IPS DF 6.9 (cell line): ENCODE data around the gene ENTPD1.

Source experiments
- DNase-seq: peaks from one replicate; pipeline ENCODE4 v3.0.0-alpha.2; 2013; ENCODE audit warnings: low read depth, low spot score
- H3K27ac ChIP-seq: one replicate; pipeline ENCODE4 v1.5.1; 2013; ENCODE audit warnings: low read length, control low read depth
- H3K27me3 ChIP-seq: 2 replicates; pipeline ENCODE4 v1.6.1; 2013; ENCODE audit warnings: mild to moderate bottlenecking, low read length; ENCODE audit not compliant: control insufficient read depth, insufficient read depth
- H3K36me3 ChIP-seq: 2 replicates; pipeline ENCODE4 v1.6.1; 2013; ENCODE audit warnings: low read length; ENCODE audit not compliant: control insufficient read depth, insufficient read depth
- H3K4me1 ChIP-seq: 2 replicates; pipeline ENCODE4 v1.6.1; 2013; ENCODE audit warnings: low read length; ENCODE audit not compliant: control insufficient read depth, insufficient read depth
- H3K4me3 ChIP-seq: 2 replicates; pipeline ENCODE4 v1.5.1; 2013; ENCODE audit warnings: mild to moderate bottlenecking, low read length
- H3K9me3 ChIP-seq: 2 replicates; pipeline ENCODE4 v1.6.1; 2013; ENCODE audit warnings: low read length, inconsistent platforms; ENCODE audit not compliant: control insufficient read depth, insufficient read depth
- WGBS: extraction: QIAGEN DNeasy Blood & Tissue Kit; methylation state at CpG from one replicate; pipeline ENCODE4 v1.1.7; 2013; ENCODE audit warnings: mixed read lengths, missing lambda C conversion rate; ENCODE audit not compliant: insufficient read length, insufficient coverage; 5-methylcytosine and 5-hydroxymethylcytosine counted together

Gene ENTPD1

DNA sequence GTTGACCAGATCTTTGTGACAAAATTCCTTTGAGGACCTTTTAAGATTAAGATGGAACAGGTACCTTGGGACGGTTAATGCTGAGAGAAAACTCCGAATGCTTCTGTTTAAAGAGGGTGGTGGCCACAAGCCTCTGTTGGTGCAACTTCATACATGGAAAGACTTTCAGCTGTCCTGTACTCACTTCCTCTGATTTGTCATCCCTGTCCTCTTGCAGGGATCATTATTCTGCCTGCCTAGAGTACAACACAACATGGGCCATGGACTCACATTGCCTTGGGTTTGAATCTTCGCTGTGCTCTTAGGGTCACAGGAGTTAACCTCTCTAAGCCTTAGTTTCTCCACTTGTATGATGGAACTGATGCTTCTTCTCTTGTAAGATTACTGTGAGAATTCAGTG is 75.1 kb downstream of the ENTPD1 start:
- no peak overlapping the region for H3K4me3 ChIP-seq
- H3K27me3 ChIP-seq, result no peaks in the 10 kb centered on the region
- no peaks in the 10 kb centered on the region for H3K4me1 ChIP-seq
- DNase-seq, result no peak
- no peaks in the 10 kb centered on the region for H3K9me3 ChIP-seq
- no peaks in the 10 kb centered on the region for H3K36me3 ChIP-seq
- no peak overlapping the region for H3K27ac ChIP-seq
- WGBS, result no CpG with 5 or more reads among the region's 3 CpGs

DNA sequence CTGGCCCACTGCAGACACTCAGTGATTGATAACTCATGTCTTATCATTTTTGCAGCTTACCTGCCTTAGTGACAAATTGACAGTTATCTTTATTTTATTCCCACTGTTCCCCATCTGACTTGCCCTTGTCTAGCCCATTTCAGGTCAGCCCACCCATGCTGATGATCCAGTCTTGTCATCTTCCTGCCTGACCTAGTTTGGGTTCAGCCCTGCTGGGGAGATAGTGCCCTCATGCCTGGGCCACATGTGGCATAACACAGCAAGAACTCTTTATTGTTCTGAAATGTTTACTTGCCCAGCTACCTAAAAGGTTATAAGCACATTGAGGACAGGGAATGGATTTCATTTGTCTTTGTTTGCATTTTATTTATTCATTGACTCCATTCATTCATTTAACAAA is 75.6 kb downstream of the ENTPD1 start:
- H3K4me3 ChIP-seq, result no peak overlapping the region
- H3K9me3 ChIP-seq, result no peaks in the 10 kb centered on the region
- H3K27me3 ChIP-seq, result no peaks in the 10 kb centered on the region
- no peaks in the 10 kb centered on the region for H3K4me1 ChIP-seq
- DNase-seq, result no peak
- H3K27ac ChIP-seq, result no peak overlapping the region
- no peaks in the 10 kb centered on the region for H3K36me3 ChIP-seq

DNA sequence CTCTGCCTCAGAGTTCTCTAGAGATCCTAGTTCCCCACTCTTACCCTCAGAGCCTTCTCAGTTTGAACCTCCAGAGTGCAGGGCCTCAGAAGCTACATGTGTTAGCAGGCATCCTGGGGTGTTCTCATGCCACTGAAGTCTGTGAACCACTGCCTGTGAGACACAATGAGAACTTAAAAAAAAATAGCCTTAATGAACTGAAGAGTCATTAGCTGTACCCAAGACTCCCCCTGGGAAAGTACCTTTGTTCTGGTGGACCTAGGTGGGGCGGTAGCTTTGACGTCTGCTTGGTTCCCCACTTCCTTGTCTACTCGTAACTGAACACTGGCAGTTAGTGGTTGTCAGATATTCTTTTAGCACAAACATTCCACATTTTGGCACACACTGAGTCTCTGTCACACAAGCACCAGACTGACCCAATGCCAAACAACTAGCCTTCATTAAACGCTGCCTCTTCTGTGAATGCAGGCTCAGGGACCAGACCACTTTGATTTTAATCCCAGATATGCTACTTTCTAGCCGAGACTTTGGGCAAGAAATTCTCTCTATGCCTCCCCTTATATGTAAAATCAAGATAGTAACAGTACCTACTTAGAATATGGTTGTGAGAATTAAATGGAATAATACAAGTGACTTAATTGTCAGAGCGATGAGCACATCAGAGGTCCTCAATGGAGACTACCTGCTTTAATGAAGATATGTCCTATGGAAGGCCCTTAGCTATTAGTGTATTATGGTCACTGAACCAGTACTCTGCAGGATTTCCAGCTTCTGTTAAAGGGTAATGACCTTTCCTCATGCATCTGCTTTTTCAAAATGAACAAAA is 76.5 kb downstream of the ENTPD1 start:
- Histone ChIP-seq H3K4me1 (no peaks in the 10 kb centered on the region), H3K36me3 (no peaks in the 10 kb centered on the region), H3K27ac (no peak overlapping the region), H3K4me3 (no peak overlapping the region), H3K9me3 (no peaks in the 10 kb centered on the region), H3K27me3 (no peaks in the 10 kb centered on the region)
- DNase-seq, result no peak
- WGBS, result no CpG with 5 or more reads among the region's 6 CpGs

DNA sequence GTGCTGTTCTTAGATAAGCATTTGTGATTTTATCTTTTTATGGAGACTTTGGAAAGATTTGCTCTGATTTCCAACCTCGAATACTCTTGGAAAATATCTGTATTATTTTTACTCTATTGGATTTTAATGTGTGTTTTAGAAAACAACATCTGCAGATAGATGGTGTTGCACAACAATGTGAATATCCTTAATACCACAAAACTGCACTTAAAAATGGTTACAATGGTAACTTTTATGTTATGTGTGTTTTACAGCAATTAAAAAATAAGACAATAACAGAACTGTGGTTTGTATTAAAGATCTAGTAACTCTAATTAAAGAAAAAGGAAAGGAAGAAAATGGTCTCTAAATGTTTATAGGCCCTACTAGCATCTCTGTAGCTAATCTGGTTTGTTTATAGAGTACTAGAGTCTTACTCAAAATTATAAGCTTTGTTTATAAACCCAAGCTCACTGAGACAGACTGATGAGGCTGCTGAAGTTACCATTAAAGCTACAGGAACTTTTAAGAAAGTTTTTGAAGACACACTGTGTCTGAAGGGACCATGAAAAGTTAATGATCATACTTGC is 77.2 kb downstream of the ENTPD1 start:
- H3K4me1 ChIP-seq, result no peaks in the 10 kb centered on the region
- no peak overlapping the region for H3K4me3 ChIP-seq
- H3K9me3 ChIP-seq, result no peaks in the 10 kb centered on the region
- no peaks in the 10 kb centered on the region for H3K27me3 ChIP-seq
- H3K27ac ChIP-seq, result no peak overlapping the region
- no peaks in the 10 kb centered on the region for H3K36me3 ChIP-seq
- no peak for DNase-seq
- no CpG with 5 or more reads among the region's 1 CpG for WGBS

DNA sequence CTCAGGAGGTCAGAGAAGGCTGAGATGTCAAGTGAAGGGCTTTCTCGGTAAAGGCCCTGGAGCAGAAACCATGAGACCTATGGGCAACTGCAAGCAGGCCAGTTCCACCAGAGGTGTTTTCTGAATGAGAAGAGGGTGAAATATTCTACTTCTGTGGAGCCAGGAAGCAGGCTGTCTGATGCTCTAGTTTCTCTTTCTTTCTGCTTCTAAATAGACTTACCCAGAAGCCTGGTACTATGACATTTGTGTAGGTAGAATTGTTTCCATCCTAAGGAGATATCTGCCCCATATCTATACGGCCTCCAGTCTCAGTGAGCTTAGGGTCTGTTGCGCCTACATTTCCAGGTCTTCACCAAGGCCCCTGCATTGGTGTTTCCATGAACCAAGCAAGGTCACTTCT is 78.4 kb downstream of the ENTPD1 start:
- Histone ChIP-seq H3K4me1 (no peaks in the 10 kb centered on the region), H3K4me3 (no peak overlapping the region), H3K9me3 (no peaks in the 10 kb centered on the region), H3K27me3 (no peaks in the 10 kb centered on the region), H3K36me3 (no peaks in the 10 kb centered on the region), H3K27ac (no peak overlapping the region)
- WGBS, result no CpG with 5 or more reads among the region's 3 CpGs
- DNase-seq, result no peak

DNA sequence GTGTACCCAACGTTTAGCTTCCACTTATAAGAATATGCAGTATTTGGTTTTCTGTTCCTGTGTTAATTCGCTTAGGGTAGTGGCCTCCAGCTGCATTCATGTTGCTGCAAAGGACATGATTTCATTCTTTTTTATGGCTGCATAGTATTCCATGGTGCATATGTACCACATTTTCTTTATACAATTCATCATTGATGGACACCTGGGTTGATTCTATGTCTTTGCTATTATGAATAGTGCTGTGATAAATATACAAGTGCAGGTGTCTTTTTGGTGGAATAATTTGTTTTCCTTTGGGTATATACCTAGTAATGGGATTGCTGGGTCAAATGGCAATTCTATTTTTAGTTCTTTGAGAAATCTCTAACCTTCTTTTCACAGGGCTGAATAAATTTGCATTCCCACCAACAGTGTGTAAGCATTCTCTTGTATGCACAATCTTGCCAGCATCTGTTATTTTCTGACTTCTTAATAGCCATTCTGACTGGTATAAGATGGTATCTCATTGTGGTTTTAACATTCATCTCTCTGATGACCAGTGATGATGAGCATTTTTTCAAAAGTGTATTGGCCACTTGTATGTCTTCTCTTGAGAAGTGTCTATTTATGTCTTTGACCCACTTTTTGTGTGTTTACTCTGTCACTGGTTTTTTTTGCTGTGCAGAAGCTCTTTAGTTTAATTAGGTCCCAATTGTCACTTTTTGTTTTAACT is 79.3 kb downstream of the ENTPD1 start:
- Histone ChIP-seq H3K36me3 (no peaks in the 10 kb centered on the region), H3K27ac (no peak overlapping the region), H3K4me1 (no peaks in the 10 kb centered on the region), H3K4me3 (no peak overlapping the region), H3K9me3 (no peaks in the 10 kb centered on the region), H3K27me3 (no peaks in the 10 kb centered on the region)
- no peak for DNase-seq
- WGBS, result no CpG with 5 or more reads among the region's 2 CpGs

DNA sequence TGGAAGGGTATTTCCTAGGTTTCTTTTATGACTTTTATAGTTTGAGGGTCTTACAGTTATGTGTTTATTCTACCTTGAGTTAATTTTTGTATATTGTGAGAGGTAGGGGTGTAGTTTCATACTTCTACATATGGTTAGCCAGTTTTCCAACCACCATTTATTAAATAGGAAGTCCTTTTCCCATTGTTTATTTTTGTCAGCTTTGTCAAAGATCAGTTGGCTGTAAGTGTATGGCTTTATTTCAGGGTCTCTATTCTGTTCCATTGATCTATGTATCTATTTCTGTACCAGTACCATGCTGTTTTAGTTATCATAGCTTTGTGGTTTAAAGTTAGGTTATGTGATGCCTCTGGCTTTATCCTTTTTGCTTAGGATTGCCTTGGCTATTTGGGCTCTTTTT is 79.9 kb downstream of the ENTPD1 start:
- Histone ChIP-seq H3K4me1 (no peaks in the 10 kb centered on the region), H3K27me3 (no peaks in the 10 kb centered on the region), H3K27ac (no peak overlapping the region), H3K9me3 (no peaks in the 10 kb centered on the region), H3K36me3 (no peaks in the 10 kb centered on the region), H3K4me3 (no peak overlapping the region)
- no peak for DNase-seq

DNA sequence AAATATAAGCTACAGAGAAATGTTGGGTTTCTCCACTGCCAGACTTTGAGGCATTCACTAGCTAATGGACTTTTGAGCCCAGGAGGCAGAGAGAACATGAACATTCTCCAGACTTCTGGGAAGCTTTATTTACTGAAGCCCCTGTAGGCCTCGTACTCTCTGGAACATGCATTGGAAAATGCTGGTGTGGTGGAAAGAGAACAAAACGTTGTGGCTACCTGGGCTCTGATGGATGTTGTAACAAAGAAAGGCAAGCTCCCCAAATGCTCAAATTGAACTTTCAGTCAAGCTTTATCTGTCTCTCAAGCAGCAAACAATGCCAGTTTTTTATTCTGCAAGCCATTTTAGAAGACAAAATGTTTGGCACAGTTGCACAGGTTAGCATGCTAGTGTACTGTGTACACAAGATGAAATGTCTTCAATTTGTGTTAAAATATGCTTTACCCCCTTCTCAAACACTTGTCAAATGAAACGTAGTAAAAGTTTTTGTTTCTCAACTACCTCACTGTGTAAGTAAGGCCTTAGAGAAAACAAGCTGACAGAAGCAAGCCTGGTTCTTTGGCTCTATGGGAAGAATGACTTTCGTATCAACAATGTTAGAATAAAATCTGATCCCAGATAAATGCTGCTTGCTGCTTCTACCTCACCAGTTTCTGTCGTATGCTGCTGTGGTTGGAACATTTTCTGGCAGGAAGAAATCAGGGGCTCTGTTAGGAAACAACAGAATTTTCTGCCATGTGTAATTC is 80.8 kb downstream of the ENTPD1 start:
- Histone ChIP-seq H3K4me1 (no peaks in the 10 kb centered on the region), H3K36me3 (no peaks in the 10 kb centered on the region), H3K4me3 (no peak overlapping the region), H3K27me3 (no peaks in the 10 kb centered on the region), H3K9me3 (no peaks in the 10 kb centered on the region), H3K27ac (no peak overlapping the region)
- WGBS, result no CpG with 5 or more reads among the region's 5 CpGs
- no peak for DNase-seq

DNA sequence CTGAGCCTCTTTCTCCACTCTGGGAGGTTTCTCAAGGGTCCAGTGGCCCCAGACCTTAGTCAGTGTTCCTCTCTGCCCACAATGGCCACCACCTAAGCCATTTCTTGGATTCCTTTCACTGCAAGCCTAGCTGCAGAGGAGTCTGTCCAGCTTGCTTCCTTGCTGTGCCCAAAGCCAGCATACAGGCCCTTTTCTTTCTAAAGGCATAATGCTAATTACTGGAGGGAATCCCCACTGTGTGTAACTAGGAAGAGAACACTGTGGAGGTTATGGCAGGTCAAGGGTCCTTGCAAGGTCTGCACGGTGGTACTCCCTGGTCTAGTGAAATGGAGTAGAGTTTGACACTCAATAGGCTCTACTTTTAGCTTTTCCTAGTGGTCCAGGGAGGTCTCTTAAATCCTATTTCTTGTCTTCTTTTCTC is 81.4 kb downstream of the ENTPD1 start:
- Histone ChIP-seq H3K4me1 (no peaks in the 10 kb centered on the region), H3K27me3 (no peaks in the 10 kb centered on the region), H3K36me3 (no peaks in the 10 kb centered on the region), H3K27ac (no peak overlapping the region), H3K4me3 (no peak overlapping the region), H3K9me3 (no peaks in the 10 kb centered on the region)
- WGBS, result no CpG with 5 or more reads among the region's 1 CpG
- DNase-seq, result no peak

DNA sequence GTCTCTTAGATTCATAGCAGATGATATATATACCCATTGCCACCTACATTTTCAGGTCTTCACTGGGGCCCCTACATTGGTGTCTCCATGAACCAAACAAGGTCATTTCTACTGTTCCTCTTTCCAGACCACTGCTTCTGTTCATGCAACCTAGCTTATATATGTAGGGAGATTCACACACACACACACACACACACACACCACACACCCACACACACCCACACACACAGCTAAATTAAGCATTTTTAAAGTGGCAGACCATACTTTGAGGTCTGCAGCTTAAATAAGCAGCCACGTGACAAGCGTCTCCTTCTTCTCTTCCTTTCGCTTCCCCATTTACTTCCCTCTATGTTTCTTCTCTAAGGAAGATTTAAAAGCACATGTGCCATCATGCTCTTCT is 81.8 kb downstream of the ENTPD1 start:
- WGBS, result no CpG with 5 or more reads among the region's 3 CpGs
- no peaks in the 10 kb centered on the region for H3K36me3 ChIP-seq
- H3K9me3 ChIP-seq, result no peaks in the 10 kb centered on the region
- no peaks in the 10 kb centered on the region for H3K4me1 ChIP-seq
- no peak for DNase-seq
- H3K27me3 ChIP-seq, result no peaks in the 10 kb centered on the region
- no peak overlapping the region for H3K27ac ChIP-seq
- H3K4me3 ChIP-seq, result no peak overlapping the region
